Neutrophil (primary cell): Measurements from ENCODE around the gene SERPINB1.

Source experiments
- H3K27ac ChIP-seq: fragments of 200-600 bp; sonication (generic); 2 replicates; pipeline ENCODE4 v1.5.1; 2016; ENCODE audit warnings: mild to moderate bottlenecking, moderate library complexity
- H3K27me3 ChIP-seq: fragments of 200-600 bp; sonication (generic); 2 replicates; pipeline ENCODE4 v1.6.0; 2016; ENCODE audit warnings: mild to moderate bottlenecking
- H3K36me3 ChIP-seq: fragments of 200-600 bp; sonication (generic); 2 replicates; pipeline ENCODE4 v1.5.1; 2017
- H3K4me1 ChIP-seq, 2 experiments: fragments of 200-600 bp in 1 of 2; sonication (generic) in 1 of 2; 1 replicate in 1 of 2; 2 replicates in 1 of 2; pipeline versions ENCODE4 v1.5.1 to v1.6.1; 2013 to 2016; ENCODE audit warnings: low read depth in 1 of 2, low read length in 1 of 2, mild to moderate bottlenecking in 1 of 2, moderate library complexity in 1 of 2; ENCODE audit not compliant: control insufficient read depth in 1 of 2, insufficient read depth in 1 of 2
- H3K4me3 ChIP-seq, 2 experiments: fragments of 200-600 bp in 1 of 2; sonication (generic) in 1 of 2; 1 replicate in 1 of 2; 2 replicates in 1 of 2; pipeline ENCODE4 v1.5.1; 2013 to 2016; ENCODE audit warnings: low read depth in 1 of 2, low read length in 1 of 2, mild to moderate bottlenecking in 1 of 2, moderate library complexity in 1 of 2
- H3K9me3 ChIP-seq: fragments of 200-600 bp; sonication (generic); 2 replicates; pipeline ENCODE4 v1.5.1; 2016
- TF ChIP-seq, protein P1 (sequence below): fragments of 200-600 bp; sonication (generic); IDR thresholded peaks from 2 replicates; pipeline ENCODE4 v1.5.1; 2016; ENCODE audit warnings: antibody characterized with exemption

The SERPINB1 gene

DNA sequence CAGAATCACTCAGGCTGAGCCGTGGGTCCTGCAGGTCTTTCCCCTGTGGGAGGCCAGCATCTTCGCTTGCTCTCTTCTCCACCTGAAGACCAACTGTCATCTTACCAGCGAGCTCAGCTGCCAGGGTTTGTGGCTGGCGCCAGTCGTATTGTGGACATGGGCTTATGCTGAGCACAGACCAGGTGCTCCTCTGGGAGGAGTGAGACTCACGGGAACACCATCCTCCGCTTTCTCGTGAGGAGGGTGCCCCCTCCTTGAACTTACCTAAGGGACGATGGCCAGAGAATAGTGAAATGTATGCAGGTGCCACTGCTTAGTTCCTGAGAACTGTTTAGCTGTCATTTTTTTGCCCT lies 59.3 kb downstream of the SERPINB1 start:
- H3K9me3 ChIP-seq: no peaks in the 10 kb centered on the region
- no peaks in the 10 kb centered on the region for H3K4me1 ChIP-seq
- TF ChIP-seq, protein P1, sequence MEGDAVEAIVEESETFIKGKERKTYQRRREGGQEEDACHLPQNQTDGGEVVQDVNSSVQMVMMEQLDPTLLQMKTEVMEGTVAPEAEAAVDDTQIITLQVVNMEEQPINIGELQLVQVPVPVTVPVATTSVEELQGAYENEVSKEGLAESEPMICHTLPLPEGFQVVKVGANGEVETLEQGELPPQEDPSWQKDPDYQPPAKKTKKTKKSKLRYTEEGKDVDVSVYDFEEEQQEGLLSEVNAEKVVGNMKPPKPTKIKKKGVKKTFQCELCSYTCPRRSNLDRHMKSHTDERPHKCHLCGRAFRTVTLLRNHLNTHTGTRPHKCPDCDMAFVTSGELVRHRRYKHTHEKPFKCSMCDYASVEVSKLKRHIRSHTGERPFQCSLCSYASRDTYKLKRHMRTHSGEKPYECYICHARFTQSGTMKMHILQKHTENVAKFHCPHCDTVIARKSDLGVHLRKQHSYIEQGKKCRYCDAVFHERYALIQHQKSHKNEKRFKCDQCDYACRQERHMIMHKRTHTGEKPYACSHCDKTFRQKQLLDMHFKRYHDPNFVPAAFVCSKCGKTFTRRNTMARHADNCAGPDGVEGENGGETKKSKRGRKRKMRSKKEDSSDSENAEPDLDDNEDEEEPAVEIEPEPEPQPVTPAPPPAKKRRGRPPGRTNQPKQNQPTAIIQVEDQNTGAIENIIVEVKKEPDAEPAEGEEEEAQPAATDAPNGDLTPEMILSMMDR: no peak
- H3K27me3 ChIP-seq: no peaks in the 10 kb centered on the region
- no peak overlapping the region for H3K27ac ChIP-seq
- H3K4me3 ChIP-seq: no peak overlapping the region
- peaks cover 54% of the 10 kb centered on the region for H3K36me3 ChIP-seq
